Stimulated activated naive CD8-positive, alpha-beta T cell treated with anti-CD3 and anti-CD28 coated beads, Interleukin-15, Interleukin-2, amounts not matched to agents 100 U/mL and 50 U/mL, for 24 hours (primary cell): ENCODE results near the gene ENAH.
A peak's percentile ranks its signal among the peaks of the same experiment; 100 is the strongest.
"Not testable (repeated sequence)": the region's sequence is repeated elsewhere in the genome, so short reads cannot be mapped to it uniquely, and the experiment has no call there.

Experiments
- ATAC-seq: fragments of 150-1000 bp; cut with Tn5 transposase; one replicate; pipeline ENCODE4 v1.10.0; 2021
- DNase-seq: peaks from one replicate; pipeline ENCODE4 v3.0.0; 2021

ENAH gene

DNA sequence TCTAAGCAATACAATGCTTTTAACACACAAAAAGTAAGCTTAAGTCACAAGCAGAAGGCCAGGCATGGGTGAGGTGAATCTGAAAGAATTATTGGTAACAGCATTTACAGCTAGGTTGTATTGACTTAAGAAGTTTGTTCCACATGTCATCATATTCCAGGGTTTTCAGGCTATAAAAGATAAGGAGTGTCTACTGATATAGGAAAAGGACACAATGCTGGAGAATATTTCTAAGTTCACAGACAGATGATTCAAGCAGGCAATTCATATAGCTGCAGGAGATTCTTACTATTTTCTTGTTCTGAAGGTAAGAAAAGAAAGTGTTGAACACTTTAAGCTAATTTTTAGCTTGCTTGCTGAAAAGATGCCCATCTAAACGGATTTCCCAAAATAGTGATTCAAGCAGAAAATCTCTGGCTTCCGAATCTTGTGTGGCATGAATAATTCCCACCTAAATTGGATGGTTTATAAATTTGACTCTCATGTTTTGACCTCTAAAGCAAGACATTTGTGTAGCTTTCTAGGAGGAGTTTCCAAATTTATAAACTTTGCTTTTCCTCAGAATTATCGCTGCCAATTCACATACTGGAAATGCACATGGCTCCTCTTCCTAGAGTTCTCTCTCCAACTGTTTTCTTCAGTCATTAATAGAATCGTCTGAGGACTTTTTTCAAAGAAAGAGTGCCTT lies 129.5 kb downstream of the ENAH start:
- ATAC-seq: no peak
- DNase-seq: no peak

DNA sequence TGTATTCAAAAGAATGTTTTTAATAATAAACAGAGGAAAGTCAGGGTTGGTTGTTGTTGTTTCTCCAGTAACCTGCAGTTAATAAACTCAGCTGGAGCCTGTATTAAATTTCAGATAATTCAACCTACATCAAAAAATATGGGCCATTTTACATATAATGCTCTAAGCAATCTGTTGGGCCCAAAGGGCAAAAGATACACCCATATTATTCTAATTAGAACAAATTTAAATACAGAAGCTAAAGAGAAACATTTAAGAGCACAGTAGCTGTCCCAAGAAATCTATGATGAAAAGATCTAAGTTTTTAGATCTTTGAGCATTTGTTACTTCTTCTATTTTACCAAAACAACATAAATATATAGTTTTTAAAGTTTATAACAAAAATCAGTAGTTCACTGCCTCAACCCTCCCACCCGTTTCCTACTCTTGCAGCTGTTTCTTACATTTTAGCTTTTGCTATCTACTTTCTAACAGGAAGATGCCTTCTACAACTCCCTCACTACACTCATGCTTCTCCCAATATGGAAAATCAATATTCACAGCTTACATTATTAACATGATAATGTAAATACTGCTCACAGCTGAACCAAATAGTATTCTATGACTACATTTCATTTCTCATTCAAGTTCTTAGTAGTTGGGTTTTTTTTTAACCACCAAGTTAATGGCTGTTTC lies 130.2 kb downstream of the ENAH start:
- ATAC-seq (no peak), DNase-seq (no peak)

GRCh38 chr1:225520587-225521227 lies 132.2 kb downstream of the ENAH start:
- ATAC-seq (no peak), DNase-seq (no peak)

DNA sequence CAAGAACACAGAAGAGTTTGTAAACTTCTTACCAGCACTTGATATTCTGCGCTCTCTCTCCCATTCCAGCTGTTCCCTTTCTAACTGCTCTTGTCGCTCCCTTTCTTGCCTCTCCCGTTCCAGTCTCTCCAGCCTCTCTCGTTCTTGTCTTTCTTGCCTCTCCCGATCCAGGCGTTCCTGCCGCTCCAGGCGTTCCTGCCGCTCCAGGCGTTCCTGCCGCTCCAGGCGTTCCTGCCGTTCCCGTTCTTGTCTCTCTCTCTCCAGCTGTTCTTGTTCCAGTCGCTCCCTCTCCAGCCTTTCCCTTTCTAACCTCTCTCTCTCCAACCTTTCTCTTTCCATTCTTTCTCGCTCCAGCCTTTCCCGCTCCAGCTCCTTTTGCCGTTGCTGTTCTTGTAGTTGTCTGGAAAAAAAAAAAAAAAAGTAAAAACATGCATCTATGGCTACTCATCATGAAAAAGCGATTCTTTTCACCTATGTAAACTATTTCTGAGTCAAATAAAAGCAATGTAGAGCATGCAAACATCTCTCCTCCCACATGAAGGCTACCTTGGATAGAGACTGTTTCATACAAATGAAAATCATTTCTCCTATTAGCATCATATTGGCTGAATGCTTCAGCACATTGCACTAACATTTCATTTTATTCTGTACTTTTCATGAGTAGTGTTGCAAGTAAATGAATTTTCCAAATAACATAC lies 133.6 kb downstream of the ENAH start:
- no peak for DNase-seq
- no peak for ATAC-seq

DNA sequence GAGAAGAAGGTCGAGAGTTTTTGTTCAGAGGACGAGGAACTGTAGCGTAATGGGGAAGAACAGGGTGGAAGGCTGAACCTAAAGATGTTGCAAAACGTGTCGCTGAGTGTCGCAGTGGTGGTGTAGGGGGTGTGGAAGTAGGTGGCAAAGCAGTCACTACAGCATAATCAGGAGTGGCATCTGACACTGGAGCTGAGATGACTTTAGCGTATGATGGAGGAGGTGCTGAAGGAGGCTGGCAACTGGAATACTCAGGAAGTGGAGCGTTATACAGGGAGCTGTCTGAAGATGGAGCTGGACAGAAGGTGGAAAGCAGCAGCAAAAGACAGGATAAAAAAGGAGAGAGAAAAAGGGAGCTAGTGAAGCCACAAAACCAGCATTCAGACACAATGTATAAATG lies 135.2 kb downstream of the ENAH start:
- DNase-seq: no peak
- ATAC-seq: no peak

GRCh38 chr1:225517221-225517620 lies 135.7 kb downstream of the ENAH start:
- no peak for ATAC-seq

GRCh38 chr1:225514671-225515081 lies 138.2 kb downstream of the ENAH start:
- DNase-seq: no peak
- no peak for ATAC-seq

More at GRCh38 chr1:225517221-225517620, 135.7 kb downstream of the ENAH start:
- no peak for DNase-seq

- not testable (repeated sequence) for ATAC-seq, DNase-seq
These were observed 139.3 kb downstream of the ENAH start for GRCh38 chr1:225513576-225513975.

DNA sequence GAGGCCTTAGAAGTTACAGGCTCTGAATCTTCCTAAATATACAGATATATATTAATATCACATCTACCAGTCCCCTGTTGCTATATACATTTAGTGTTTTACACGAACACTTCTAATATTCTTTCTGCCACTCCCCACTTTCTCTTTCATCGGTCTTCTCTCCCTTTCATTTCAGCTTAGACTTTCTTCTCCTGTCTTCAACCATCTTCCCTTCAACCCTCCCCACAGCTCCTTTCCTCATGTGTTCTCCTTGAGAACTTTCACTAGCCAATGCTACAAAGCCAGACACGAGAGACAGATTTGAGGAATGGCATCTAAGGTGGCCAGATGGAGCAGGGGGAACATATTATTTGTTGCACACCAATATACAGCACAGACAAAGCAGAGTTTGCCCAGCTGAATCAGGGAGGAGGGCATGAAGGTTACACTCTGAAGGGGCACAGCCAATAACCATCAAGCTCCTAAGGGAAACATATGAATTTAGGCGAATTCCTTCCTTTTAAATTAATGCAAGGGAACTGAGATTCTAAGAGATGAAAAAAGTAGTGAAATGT lies 141.0 kb downstream of the ENAH start:
- no peak for ATAC-seq

GRCh38 chr1:225510740-225511139 lies 142.2 kb downstream of the ENAH start:
- ATAC-seq: not testable (repeated sequence)

More for the DNA sequence above, 141.0 kb downstream of the ENAH start:
- DNase-seq: no peak

DNA sequence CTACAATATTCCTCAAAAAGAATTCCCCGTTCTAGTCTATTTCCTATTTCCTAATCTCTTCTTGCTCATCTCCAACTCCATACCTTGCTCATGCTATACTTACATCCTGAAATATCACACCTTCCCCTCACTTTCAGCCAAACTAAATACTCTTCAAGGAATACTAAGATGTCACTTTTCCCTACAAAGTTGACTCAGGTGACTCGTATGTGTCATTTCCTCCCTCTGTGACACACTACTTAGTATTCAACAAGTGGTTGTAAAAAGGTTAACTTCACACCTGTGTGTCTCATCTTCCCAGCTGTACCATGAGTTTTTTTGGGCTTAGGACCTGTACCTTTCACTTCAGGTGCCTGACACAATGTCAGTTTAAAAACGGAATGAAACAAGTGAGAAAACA lies 143.2 kb downstream of the ENAH start:
- no peak for DNase-seq
- no peak for ATAC-seq

More at GRCh38 chr1:225510740-225511139, 142.2 kb downstream of the ENAH start:
- not testable (repeated sequence) for DNase-seq

GRCh38 chr1:225509376-225509707 lies 143.6 kb downstream of the ENAH start:
- no peak for DNase-seq
- no peak for ATAC-seq

- ATAC-seq (peak; percentile 49), DNase-seq (no peak)
These were observed 144.2 kb downstream of the ENAH start for GRCh38 chr1:225508538-225509375.

GRCh38 chr1:225506727-225507126 lies 146.2 kb downstream of the ENAH start:
- DNase-seq (no peak), ATAC-seq (no peak)

GRCh38 chr1:225504776-225505175 lies 148.1 kb downstream of the ENAH start:
- no peak for DNase-seq
- ATAC-seq: no peak

- DNase-seq: no peak
- no peak for ATAC-seq
These were observed 152.2 kb downstream of the ENAH start for GRCh38 chr1:225500624-225501192.

GRCh38 chr1:225498549-225499136 lies 154.3 kb downstream of the ENAH start:
- DNase-seq: no peak
- ATAC-seq: no peak

GRCh38 chr1:225494789-225495359 lies 158.0 kb downstream of the ENAH start:
- ATAC-seq: no peak
- DNase-seq: no peak

DNA sequence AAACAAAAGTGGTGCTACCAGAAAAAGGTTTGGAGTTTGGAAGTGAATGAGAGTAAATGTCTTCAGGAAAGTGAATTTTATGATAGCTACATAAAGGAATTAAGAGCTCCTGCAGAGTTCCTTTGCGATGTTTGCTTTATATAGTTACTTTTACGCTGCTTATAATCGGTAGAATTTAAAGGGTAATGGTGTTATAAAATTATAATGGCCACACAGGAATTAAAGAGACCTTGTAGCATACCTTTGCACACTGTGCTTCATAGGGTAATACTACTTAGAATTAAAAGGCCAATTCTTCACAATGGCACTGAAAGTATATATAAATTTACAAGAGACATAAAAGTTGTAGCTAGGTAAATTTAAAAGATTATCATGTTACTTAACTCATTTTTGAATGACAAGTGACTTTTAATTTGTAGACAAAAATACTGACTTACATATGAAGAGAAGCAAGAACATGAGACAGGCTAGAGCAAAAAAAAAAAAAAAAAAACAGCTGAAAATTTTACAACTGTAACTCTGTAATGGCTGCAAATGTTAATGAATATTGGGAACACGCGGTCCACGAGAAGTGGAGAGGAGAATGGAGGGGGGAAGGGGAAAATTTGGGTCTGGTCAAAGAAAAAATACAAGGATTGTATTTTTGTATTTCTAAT lies 159.2 kb downstream of the ENAH start:
- no peak for DNase-seq
- no peak for ATAC-seq

GRCh38 chr1:225488676-225489075 lies 164.2 kb downstream of the ENAH start:
- no peak for DNase-seq
- no peak for ATAC-seq
